Suprapubic skin (tissue), 3 donors: ENCODE measurements around the gene IL1RAP.

ENCODE experiments used
- CTCF ChIP-seq, 2 donors: fragments of 200-600 bp in 1 of 2; fragments of 450-650 bp in 1 of 2; sonication (generic) in 1 of 2; IDR thresholded peaks; one replicate each; pipeline ENCODE4 v1.5.1; 2016 to 2019; ENCODE audit warnings: antibody characterized with exemption in 2 of 2, mild to moderate bottlenecking in 1 of 2, moderate library complexity in 1 of 2
- POLR2AphosphoS5 ChIP-seq, 3 donors: sonication (generic); formaldehyde crosslinking; IDR thresholded peaks; one replicate each; pipeline ENCODE4 v1.6.1; 2017; ENCODE audit warnings: antibody characterized with exemption in 3 of 3

GRCh38 chr3:190526787-190527762, 13.2 kb downstream of the IL1RAP start:
- TF ChIP-seq POLR2AphosphoS5 (IDR thresholded peaks at IDR 0.05) = no peak
- no peak for TF ChIP-seq CTCF (IDR thresholded peaks at IDR 0.05)
